Measurements from ENCODE around the gene DHODH.
"Not testable (repeated sequence)": the region's sequence is repeated elsewhere in the genome, so short reads cannot be mapped to it uniquely, and the experiment has no call there.

Gene DHODH

DNA sequence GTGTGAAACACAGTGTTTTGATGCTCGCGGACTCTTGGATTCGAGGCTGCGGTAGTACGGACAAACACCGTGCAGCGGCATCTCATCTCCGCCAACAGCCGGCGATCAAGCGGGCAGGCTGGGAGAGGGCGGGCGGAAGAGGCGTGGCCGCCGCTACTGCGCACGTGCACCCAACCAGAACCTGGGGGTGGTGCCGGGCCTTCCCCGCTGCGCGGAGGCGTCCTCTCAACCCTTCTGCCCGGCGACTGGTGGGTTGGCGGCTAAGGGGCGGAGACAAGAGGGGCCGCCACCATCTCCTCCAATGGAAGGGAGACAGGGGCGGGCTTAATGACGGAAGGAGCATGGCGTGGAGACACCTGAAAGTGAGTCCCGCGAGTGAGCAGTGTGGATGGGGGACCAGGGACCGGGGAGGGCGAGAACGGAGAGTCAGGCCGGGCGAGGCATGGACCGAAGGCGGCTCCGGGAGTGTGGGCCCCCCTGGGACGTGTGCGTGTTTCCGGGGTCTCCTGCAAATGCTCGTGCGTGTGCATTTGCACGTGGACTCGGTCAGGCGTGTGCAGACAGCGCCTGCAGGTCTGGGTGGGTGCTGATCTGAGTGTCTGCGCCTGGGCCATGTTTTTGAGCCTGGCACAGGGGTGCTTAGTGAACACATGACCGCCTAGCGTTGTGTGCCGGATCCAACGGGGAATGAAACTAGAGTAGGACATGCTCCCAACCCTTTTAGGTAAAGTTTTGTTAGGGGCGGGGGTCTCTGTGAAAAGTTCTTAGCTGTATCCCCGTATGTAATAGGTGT is at the start of gene DHODH:
Gene DHODH (plus strand): TSS at position 321 of the 793 bp plus-strand sequence. CDS start 21 bp downstream, at position 342.
- DNase-seq: peak; percentile 97

- DNase-seq: peak; percentile 67
Observed at GRCh38 chr16:71961066-71962039, 47.2 kb upstream of the DHODH start.

GRCh38 chr16:71963125-71963875 is 45.2 kb upstream of the DHODH start:
- DNase-seq: no peak

DNA sequence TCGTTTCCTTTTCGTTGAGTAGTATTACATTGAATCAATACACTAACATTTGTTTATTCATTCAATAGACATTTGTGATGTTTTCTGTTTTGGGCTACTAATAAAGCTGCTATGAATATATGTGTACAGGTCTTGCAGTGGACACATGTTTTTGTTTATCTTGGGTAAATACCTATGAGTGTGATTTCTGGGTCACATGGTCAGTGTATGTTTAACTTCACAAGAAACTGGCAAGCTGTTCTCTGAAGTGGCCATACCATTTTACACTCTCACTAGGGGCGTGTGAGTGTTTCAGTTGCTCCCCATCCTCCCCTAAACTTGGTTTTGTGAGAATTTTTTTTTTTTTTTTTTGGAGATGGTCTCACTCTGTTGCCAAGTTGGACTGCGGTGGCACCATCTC is 43.3 kb upstream of the DHODH start:
- DNase-seq: no peak

DNA sequence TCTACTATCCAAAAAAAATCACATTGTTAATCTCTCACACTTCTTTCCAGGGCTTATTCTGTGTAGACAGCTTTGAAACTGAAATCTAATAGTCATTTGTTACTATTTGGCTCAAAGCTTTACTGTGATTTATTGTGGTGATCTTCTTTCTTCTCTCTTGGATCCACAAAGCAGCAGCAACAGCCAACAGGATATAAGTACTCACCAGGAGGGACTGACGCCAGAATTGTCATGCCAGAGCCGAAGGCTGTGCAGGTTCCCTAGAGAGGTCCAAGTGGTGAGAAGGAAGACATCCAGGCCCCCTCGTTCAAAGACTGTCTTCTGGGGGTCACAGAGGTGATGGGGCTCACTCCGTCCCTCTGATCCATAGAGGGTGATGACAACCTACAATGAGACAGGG is 41.6 kb upstream of the DHODH start:
- DNase-seq: no peak

GRCh38 chr16:71969353-71969752 is 39.2 kb upstream of the DHODH start:
- DNase-seq: no peak

DNA sequence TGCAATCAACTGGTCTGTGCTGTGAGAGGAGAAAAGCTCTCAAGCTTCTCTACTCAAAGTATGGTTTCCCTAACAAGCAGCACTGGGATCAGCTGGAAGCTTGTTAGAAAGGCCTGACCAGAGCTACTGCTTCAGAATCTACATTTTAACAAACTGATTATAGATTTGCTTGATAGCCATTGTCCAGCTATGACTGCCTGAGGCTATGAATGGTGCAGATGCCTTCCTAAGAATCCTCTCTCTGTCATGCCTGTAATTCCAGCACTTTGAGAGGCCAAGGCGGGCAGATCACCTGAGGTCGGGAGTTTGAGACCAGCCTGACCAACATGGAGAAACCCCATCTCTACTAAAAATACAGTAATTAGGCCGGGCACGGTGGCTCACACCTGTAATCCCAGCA is 37.0 kb upstream of the DHODH start:
- no peak for DNase-seq

DNA sequence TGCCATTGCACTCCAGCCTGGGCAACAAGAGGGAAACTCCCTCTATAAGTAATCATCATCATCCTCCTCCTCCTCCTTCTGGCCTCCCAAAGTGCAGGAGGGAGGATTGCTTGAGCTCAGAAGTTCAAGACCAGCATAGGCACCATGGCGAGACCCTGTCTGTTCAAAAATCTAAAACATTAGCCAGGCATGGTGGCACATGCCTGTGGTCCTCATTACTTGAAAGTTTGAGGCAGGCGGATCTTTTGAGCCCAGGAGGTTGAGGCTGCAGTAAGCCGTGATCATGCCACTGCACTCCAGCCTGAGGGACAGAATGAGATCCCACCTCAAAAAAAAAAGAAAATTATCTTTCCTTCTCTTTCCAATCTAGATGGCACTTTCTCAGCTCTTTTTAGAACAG is 36.2 kb upstream of the DHODH start:
- no peak for DNase-seq

GRCh38 chr16:71973001-71973400 is 35.5 kb upstream of the DHODH start:
- no peak for DNase-seq

DNA sequence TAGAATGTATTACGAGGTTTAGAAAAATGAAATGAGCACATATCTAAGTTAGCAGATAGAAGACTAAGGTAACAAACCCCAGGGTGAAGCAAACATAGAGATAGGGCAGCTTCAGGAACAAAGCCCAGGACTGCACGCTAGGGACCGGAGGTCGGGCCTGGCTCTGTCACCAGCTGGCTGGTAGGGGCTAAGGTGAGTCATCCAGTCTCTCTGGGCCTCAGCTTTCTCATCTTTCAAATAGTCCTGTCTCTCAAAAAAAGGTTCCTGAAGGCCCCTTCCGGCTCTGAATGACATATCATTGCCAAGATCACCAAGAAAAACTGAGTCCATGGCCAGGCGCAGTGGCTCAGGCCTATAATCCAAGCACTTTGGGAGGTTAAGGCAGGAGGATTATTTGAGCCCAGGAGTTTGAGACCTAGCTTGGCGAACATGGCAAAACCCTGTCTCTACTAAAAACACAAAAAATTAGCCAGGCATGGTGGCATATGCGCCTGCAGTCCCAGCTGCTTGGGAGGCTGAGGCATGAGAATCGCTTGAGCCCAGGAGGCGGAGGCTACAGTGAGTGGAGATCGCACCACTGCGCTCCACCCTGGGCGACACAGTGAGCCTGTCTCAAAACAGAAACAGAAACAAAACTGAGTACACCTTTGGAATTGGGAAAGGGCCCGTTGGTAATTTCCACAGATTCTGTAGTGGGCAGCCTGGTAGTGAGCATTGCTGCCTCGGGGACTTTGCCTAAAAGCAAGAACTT is 34.3 kb upstream of the DHODH start:
- no peak for DNase-seq

- no peak for DNase-seq
Observed at GRCh38 chr16:71985262-71985974, 23.1 kb upstream of the DHODH start.

DNA sequence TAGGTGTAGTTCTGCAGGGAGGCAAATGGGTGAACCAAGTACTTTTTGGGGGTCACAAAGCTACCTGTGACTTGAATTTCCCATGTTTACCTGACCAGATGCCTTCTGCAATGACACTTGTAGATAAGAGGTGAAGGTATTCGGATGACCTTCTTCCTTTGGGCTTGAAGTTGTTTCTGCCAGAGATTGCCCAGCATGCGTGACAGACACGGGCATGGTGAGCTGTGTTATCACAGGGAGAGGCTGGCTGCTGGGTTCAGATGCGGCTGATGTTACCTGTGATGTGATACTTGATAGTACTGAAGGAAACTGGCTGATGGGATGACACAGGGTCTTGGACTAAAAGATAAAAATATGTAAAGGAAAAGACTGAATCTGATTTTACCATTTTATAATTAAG is 22.4 kb upstream of the DHODH start:
- DNase-seq: no peak

- DNase-seq: no peak
Observed at GRCh38 chr16:71995038-71995437, 13.5 kb upstream of the DHODH start.

- DNase-seq: not testable (repeated sequence)
Observed at GRCh38 chr16:71997578-71997977, 11.0 kb upstream of the DHODH start.

DNA sequence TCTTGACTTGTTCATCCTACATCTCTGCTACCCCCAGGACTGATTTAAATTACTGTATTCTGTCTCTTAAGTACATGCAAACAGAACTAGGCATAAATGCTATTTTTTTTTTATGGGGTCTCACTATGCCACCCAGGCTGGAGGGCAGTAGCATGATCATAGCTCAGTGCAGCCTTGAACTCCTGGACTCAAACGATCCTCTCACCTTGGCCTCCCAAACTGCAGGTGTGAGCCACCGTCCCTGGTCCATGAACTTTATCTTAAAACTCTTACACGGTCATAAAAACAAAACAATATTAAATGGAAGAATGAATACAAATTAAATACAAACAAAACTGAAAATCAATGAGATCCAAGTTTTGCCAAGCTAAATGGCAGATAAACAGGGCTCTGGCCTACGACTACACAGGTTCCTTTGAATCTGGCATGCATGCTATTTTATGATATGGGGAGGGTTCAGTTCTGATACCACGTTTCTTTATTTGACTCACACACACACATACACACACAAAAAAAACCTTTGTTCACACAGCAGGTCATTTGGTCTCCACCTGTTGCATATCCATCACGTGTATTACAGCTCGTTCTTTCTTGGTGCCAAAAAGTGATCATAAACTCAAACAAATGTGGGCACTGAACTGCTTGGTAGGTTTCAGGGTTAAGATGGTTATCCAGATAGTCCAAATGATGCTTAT is 7.2 kb upstream of the DHODH start:
- DNase-seq: no peak

GRCh38 chr16:72002619-72003018 is 5.9 kb upstream of the DHODH start:
- DNase-seq: no peak

DNA sequence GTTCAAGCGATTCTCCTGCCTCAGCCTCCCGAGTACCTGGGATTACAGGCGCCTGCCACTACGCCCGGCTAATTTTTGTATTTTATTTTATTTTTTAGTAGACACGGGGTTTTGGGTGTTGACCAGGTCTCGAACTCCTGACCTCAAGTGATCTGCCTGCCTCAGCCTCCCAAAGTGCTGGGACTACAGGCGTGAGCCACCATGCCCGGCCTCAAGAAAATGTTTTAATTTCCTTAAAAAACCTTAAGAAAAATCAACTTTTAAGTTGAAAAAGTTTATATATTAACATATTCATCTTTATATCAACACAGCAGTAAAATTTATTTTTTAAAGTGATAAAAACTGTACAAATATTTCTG is 500 bp upstream of the DHODH start:
- not testable (repeated sequence) for DNase-seq

GRCh38 chr16:72009779-72010178 is 1.2 kb downstream of the DHODH start:
- DNase-seq: no peak

- no peak for DNase-seq
Observed at GRCh38 chr16:72012607-72013006, 4.1 kb downstream of the DHODH start.

GRCh38 chr16:72013389-72013788 is 4.8 kb downstream of the DHODH start:
- no peak for DNase-seq
